ENCODE data around the gene C10orf90.

DNA sequence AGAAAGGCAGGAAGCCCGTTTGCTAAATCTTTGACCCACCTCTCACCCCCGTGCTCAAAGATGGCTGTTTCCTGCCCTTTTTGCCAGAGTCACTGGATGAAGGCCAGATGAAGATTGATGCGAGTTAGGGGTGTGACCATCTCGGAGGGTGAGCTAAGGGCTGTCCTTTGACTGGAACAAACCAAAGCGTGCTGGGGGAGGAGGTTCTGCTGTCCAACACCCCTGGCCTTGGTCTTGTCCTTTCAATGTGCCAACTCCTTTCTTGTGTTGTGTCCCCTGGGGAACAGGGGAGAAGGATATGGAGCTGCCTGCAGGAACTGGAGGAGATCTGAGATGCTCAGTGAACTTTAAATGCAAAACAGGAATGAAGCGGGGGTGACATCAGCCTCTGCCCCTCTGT lies 191.9 kb downstream of the C10orf90 start:
- TF ChIP-seq TAF1 (IDR thresholded peaks at IDR 0.05; ENCODE audit: borderline replicate concordance, insufficient read depth, low read length), result no peak
- no peak for TF ChIP-seq POLR2AphosphoS5 (IDR thresholded peaks at IDR 0.05; ENCODE audit: low read depth, low read length)
